Measurements from ENCODE around the gene TRAPPC4.
"Not testable (repeated sequence)": the region's sequence is repeated elsewhere in the genome, so short reads cannot be mapped to it uniquely, and the experiment has no call there.

TRAPPC4 gene

GRCh38 chr11:119054418-119054817, 35.9 kb downstream of the TRAPPC4 start:
- H3K9me3 ChIP-seq: no peaks in the 10 kb centered on the region
- peaks cover 14% of the 10 kb centered on the region for H3K4me1 ChIP-seq
- in situ Hi-C loops (cut with MboI; ENCODE audit: low sequenced_read_pairs): no loop called here
- H3K4me3 ChIP-seq: no peak overlapping the region
- no peak for DNase-seq (ENCODE audit: low spot score in 2 of 2)
- H3K27me3 ChIP-seq (ENCODE audit: low read depth): no peaks in the 10 kb centered on the region
- peaks cover 56% of the 10 kb centered on the region for H3K36me3 ChIP-seq (replicated peaks)

GRCh38 chr11:119055901-119056300, 37.3 kb downstream of the TRAPPC4 start:
- in situ Hi-C loops (cut with MboI; ENCODE audit: low sequenced_read_pairs): no loop called here
- peaks cover 14% of the 10 kb centered on the region for H3K4me1 ChIP-seq
- peaks cover 48% of the 10 kb centered on the region for H3K36me3 ChIP-seq (replicated peaks)
- H3K9me3 ChIP-seq: no peaks in the 10 kb centered on the region
- H3K27me3 ChIP-seq (ENCODE audit: low read depth): no peaks in the 10 kb centered on the region
- H3K4me3 ChIP-seq: peak overlapping the region; percentile 63
- no peak for DNase-seq (ENCODE audit: low spot score in 2 of 2)

GRCh38 chr11:119056421-119056999, 37.9 kb downstream of the TRAPPC4 start:
- in situ Hi-C loops (cut with MboI; ENCODE audit: low sequenced_read_pairs): no loop called here
- no peaks in the 10 kb centered on the region for H3K9me3 ChIP-seq
- peak in 1 of 2 experiments; percentile 43 for DNase-seq (ENCODE audit: low spot score in 2 of 2)
- H3K27me3 ChIP-seq (ENCODE audit: low read depth): no peaks in the 10 kb centered on the region
- peaks cover 14% of the 10 kb centered on the region for H3K4me1 ChIP-seq
- peak overlapping the region; percentile 63 for H3K4me3 ChIP-seq
- peaks cover 42% of the 10 kb centered on the region for H3K36me3 ChIP-seq (replicated peaks)

- no peaks in the 10 kb centered on the region for H3K27me3 ChIP-seq (ENCODE audit: low read depth)
- H3K4me1 ChIP-seq: peaks cover 14% of the 10 kb centered on the region
- in situ Hi-C loops (cut with MboI; ENCODE audit: low sequenced_read_pairs): no loop called here
- H3K36me3 ChIP-seq (replicated peaks): peaks cover 36% of the 10 kb centered on the region
- peak; percentile 96 to 99 for DNase-seq (ENCODE audit: low spot score in 2 of 2)
- H3K4me3 ChIP-seq: peak within 1 kb of the TSS; percentile 63
- no peaks in the 10 kb centered on the region for H3K9me3 ChIP-seq
These were observed 38.6 kb downstream of the TRAPPC4 start, which contains the start of gene HYOU1 for GRCh38 chr11:119057000-119057769. Gene HYOU1 (minus strand): TSS chr11:119057205. CDS start chr11:119056160, 1,045 bp downstream.

GRCh38 chr11:119059128-119059527, 40.6 kb downstream of the TRAPPC4 start:
- H3K9me3 ChIP-seq; in situ Hi-C loops (cut with MboI; ENCODE audit: low sequenced_read_pairs); H3K27me3 ChIP-seq (ENCODE audit: low read depth); DNase-seq (ENCODE audit: low spot score in 2 of 2); H3K4me3 ChIP-seq: not testable (repeated sequence)
- peaks cover 14% of the 10 kb centered on the region for H3K4me1 ChIP-seq
- H3K36me3 ChIP-seq (replicated peaks): peaks cover 17% of the 10 kb centered on the region

- DNase-seq (ENCODE audit: low spot score in 2 of 2): no peak
- Histone ChIP-seq H3K4me3 (no peak overlapping the region), H3K27me3 (ENCODE audit: low read depth) (no peaks in the 10 kb centered on the region), H3K4me1 (peaks cover 6% of the 10 kb centered on the region), H3K9me3 (no peaks in the 10 kb centered on the region), H3K36me3 (replicated peaks) (peaks cover 3% of the 10 kb centered on the region)
- in situ Hi-C loops (cut with MboI; ENCODE audit: low sequenced_read_pairs): no loop called here
These were observed 42.7 kb downstream of the TRAPPC4 start for GRCh38 chr11:119061256-119061655.

GRCh38 chr11:119062779-119063178, 44.2 kb downstream of the TRAPPC4 start:
- in situ Hi-C loops (cut with MboI; ENCODE audit: low sequenced_read_pairs): no loop called here
- peaks cover 3% of the 10 kb centered on the region; the same call in 1 of the 2 replicates for H3K36me3 ChIP-seq (replicated peaks)
- no peak overlapping the region for H3K4me3 ChIP-seq
- no peaks in the 10 kb centered on the region for H3K27me3 ChIP-seq (ENCODE audit: low read depth)
- no peak for DNase-seq (ENCODE audit: low spot score in 2 of 2)
- peaks cover 12% of the 10 kb centered on the region for H3K4me1 ChIP-seq
- no peaks in the 10 kb centered on the region for H3K9me3 ChIP-seq

- Histone ChIP-seq H3K36me3 (replicated peaks) (peaks cover 3% of the 10 kb centered on the region), H3K4me1 (peaks cover 9% of the 10 kb centered on the region), H3K27me3 (ENCODE audit: low read depth) (no peaks in the 10 kb centered on the region), H3K4me3 (no peak overlapping the region), H3K9me3 (no peaks in the 10 kb centered on the region)
- DNase-seq (ENCODE audit: low spot score in 2 of 2): peak in 1 of 2 experiments; percentile 39
- in situ Hi-C loops (cut with MboI; ENCODE audit: low sequenced_read_pairs): no loop called here
These were observed 46.8 kb downstream of the TRAPPC4 start for GRCh38 chr11:119065369-119065768.

GRCh38 chr11:119067371-119068222, 49.0 kb downstream of the TRAPPC4 start, which contains the start of gene VPS11:
Gene VPS11 (plus strand): TSS chr11:119067818. CDS start chr11:119067824, 6 bp downstream.
- in situ Hi-C loops (cut with MboI; ENCODE audit: low sequenced_read_pairs): no loop called here
- Histone ChIP-seq H3K9me3 (no peaks in the 10 kb centered on the region), H3K36me3 (replicated peaks) (peaks cover 9% of the 10 kb centered on the region), H3K4me1 (peaks cover 9% of the 10 kb centered on the region), H3K27me3 (ENCODE audit: low read depth) (no peaks in the 10 kb centered on the region), H3K4me3 (peak within 1 kb of the TSS; percentile 81)
- peak; percentile 95 to 99 for DNase-seq (ENCODE audit: low spot score in 2 of 2)

Measured in HAP-1 (cell line).